Measurements from ENCODE around the gene RDH16.

GRCh38 chr12:56999456-56999855, 42.0 kb upstream of the RDH16 start:
- no peak for TF ChIP-seq CTCF (IDR thresholded peaks at IDR 0.05)
- no peak for TF ChIP-seq POLR2A (IDR thresholded peaks at IDR 0.05)
- TF ChIP-seq POLR2AphosphoS5 (IDR thresholded peaks at IDR 0.05): no peak
- TF ChIP-seq EP300 (IDR thresholded peaks at IDR 0.05): no peak
